ENCODE results near the gene EXTL2. TPM values are rescaled to one million over a fixed set of nuclear protein-coding genes. Genes with fewer than 3 reads are reported as not detected.

Gene EXTL2
- total RNA-seq, 1 donor from 2014 or later, result 31.5 TPM

DNA sequence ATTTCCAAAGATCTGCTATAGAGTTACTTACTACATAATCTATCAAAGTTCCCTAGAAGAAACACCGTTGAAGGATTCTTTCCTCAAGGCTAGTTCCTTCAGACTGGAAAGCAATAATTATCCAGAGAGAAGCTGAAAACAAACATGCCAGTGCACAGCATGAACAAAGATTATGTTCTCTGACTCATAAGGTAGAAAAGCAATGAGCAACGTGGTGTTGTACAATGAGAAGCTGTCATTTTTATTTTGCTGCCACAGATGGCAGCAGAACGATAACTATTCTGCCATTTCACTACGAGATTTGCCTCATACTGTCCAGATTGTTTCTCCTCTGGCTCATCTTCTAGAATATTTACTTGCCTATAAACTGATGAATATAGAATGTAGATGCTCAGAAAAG is 10.7 kb downstream of the EXTL2 start:
- Mint-ChIP-seq H3K4me1 (ENCODE audit: unreplicated experiment) (peaks cover 2% of the 10 kb centered on the region), H3K4me3 (ENCODE audit: unreplicated experiment) (no peak overlapping the region), H3K27me3 (ENCODE audit: unreplicated experiment) (peaks cover 1% of the 10 kb centered on the region), H3K9me3 (ENCODE audit: unreplicated experiment) (no peaks in the 10 kb centered on the region), H3K27ac (ENCODE audit: unreplicated experiment) (no peak overlapping the region), H3K36me3 (ENCODE audit: low read depth, unreplicated experiment) (peaks cover 16% of the 10 kb centered on the region)
- TF ChIP-seq, protein P1, sequence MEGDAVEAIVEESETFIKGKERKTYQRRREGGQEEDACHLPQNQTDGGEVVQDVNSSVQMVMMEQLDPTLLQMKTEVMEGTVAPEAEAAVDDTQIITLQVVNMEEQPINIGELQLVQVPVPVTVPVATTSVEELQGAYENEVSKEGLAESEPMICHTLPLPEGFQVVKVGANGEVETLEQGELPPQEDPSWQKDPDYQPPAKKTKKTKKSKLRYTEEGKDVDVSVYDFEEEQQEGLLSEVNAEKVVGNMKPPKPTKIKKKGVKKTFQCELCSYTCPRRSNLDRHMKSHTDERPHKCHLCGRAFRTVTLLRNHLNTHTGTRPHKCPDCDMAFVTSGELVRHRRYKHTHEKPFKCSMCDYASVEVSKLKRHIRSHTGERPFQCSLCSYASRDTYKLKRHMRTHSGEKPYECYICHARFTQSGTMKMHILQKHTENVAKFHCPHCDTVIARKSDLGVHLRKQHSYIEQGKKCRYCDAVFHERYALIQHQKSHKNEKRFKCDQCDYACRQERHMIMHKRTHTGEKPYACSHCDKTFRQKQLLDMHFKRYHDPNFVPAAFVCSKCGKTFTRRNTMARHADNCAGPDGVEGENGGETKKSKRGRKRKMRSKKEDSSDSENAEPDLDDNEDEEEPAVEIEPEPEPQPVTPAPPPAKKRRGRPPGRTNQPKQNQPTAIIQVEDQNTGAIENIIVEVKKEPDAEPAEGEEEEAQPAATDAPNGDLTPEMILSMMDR (IDR thresholded peaks at IDR 0.05; ENCODE audit: unreplicated experiment), result no peak
- no peak for DNase-seq (ENCODE audit: low spot score)

DNA sequence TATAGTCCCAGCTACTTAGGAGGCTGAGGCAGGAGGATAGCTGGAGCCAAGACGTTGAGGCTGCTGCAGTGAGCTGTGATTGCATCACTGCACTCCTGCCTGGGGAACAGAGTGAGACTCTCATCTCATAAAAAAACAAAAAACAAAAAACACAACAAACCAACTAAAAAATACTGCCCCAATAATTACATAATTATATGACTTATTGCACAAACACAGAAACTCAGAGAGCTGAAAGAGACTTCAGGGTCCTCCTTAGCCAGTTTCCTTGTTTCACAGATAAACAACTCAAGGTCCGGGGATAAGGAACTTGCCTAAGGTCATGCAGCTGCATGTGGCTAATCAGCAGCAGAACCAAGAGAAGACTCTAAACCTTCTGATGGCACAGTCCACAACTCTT is 11.9 kb downstream of the EXTL2 start:
- Mint-ChIP-seq H3K4me1 (ENCODE audit: unreplicated experiment) (peaks cover 2% of the 10 kb centered on the region), H3K27me3 (ENCODE audit: unreplicated experiment) (peaks cover 1% of the 10 kb centered on the region), H3K27ac (ENCODE audit: unreplicated experiment) (no peak overlapping the region), H3K36me3 (ENCODE audit: low read depth, unreplicated experiment) (peaks cover 9% of the 10 kb centered on the region), H3K9me3 (ENCODE audit: unreplicated experiment) (no peaks in the 10 kb centered on the region), H3K4me3 (ENCODE audit: unreplicated experiment) (no peak overlapping the region)
- TF ChIP-seq, protein P1 (IDR thresholded peaks at IDR 0.05; ENCODE audit: unreplicated experiment), result no peak
- no peak for DNase-seq (ENCODE audit: low spot score)

DNA sequence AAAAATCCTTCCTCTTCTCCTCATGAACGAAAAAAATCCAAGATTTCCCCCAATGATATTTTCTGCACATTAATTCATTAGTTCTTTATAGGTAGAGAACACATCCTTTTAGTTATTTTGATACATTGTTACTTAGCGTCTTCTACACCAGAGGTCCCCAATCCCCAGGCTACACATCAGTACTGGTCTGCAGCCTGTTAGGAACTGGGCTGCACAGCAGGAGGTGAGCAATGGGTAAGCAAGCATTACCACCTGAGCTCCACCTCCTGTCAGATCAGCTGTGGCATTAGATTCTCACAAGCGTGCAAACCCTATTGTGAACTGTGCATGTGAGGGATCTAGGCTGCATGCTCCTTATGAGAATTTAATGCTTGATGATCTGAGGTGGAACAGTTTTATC is 13.0 kb downstream of the EXTL2 start:
- Mint-ChIP-seq H3K4me1 (ENCODE audit: unreplicated experiment) (peaks cover 2% of the 10 kb centered on the region), H3K9me3 (ENCODE audit: unreplicated experiment) (no peaks in the 10 kb centered on the region), H3K4me3 (ENCODE audit: unreplicated experiment) (no peak overlapping the region), H3K27ac (ENCODE audit: unreplicated experiment) (no peak overlapping the region), H3K27me3 (ENCODE audit: unreplicated experiment) (peaks cover 1% of the 10 kb centered on the region), H3K36me3 (ENCODE audit: low read depth, unreplicated experiment) (peaks cover 6% of the 10 kb centered on the region)
- TF ChIP-seq, protein P1 (IDR thresholded peaks at IDR 0.05; ENCODE audit: unreplicated experiment), result no peak
- DNase-seq (ENCODE audit: low spot score), result no peak

DNA sequence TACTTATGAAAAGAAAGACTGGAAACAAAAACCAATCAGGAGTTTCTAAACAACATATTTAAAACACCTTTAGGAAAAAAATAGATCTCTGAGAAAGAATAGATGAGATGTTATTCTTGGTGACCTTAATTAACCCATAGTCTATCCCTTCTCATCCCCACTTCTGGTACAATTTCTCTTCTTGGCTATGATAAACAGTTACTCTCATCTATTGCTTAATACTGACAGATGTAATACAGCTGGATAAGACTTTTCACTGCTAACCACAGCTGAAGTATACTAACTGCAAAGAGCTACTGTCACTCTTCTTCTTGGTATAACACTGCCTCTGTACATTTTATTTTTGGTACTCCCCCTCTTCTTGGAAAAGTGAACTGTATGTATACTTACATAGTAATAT is 15.2 kb downstream of the EXTL2 start:
- peaks cover 2% of the 10 kb centered on the region for H3K4me1 Mint-ChIP-seq (ENCODE audit: unreplicated experiment)
- no peak for DNase-seq (ENCODE audit: low spot score)
- H3K27me3 Mint-ChIP-seq (ENCODE audit: unreplicated experiment), result no peaks in the 10 kb centered on the region
- TF ChIP-seq, protein P1 (IDR thresholded peaks at IDR 0.05; ENCODE audit: unreplicated experiment), result no peak
- no peaks in the 10 kb centered on the region for H3K9me3 Mint-ChIP-seq (ENCODE audit: unreplicated experiment)
- no peaks in the 10 kb centered on the region for H3K36me3 Mint-ChIP-seq (ENCODE audit: low read depth, unreplicated experiment)
- no peak overlapping the region for H3K27ac Mint-ChIP-seq (ENCODE audit: unreplicated experiment)
- H3K4me3 Mint-ChIP-seq (ENCODE audit: unreplicated experiment), result no peak overlapping the region

DNA sequence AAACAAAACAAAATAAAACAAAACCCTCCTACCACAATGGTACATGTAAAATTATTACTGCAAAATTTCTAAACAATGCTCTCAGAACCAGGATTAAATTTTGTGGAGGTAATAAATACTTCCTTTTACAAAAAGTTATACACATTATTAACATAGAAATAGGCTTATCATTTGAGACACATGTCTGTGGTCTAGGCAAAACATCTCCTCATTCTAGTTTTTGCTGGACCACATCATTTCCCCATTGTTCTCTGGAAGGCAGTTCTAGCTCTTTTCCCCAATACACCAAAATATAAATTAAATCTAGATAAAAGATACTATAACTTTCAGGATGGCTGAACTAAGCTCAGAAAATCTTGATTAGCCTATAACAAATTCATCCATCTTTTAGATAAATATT is 18.4 kb downstream of the EXTL2 start:
- no peaks in the 10 kb centered on the region for H3K36me3 Mint-ChIP-seq (ENCODE audit: low read depth, unreplicated experiment)
- H3K27ac Mint-ChIP-seq (ENCODE audit: unreplicated experiment), result no peak overlapping the region
- H3K27me3 Mint-ChIP-seq (ENCODE audit: unreplicated experiment), result no peaks in the 10 kb centered on the region
- H3K4me1 Mint-ChIP-seq (ENCODE audit: unreplicated experiment), result no peaks in the 10 kb centered on the region
- TF ChIP-seq, protein P1 (IDR thresholded peaks at IDR 0.05; ENCODE audit: unreplicated experiment), result no peak
- no peaks in the 10 kb centered on the region for H3K9me3 Mint-ChIP-seq (ENCODE audit: unreplicated experiment)
- H3K4me3 Mint-ChIP-seq (ENCODE audit: unreplicated experiment), result no peak overlapping the region
- DNase-seq (ENCODE audit: low spot score), result no peak
